Measurements from ENCODE around the gene ADGRF5. TPM values are rescaled to one million over a fixed set of nuclear protein-coding genes. Genes with fewer than 3 reads are reported as not detected.

The ADGRF5 gene, protein sequence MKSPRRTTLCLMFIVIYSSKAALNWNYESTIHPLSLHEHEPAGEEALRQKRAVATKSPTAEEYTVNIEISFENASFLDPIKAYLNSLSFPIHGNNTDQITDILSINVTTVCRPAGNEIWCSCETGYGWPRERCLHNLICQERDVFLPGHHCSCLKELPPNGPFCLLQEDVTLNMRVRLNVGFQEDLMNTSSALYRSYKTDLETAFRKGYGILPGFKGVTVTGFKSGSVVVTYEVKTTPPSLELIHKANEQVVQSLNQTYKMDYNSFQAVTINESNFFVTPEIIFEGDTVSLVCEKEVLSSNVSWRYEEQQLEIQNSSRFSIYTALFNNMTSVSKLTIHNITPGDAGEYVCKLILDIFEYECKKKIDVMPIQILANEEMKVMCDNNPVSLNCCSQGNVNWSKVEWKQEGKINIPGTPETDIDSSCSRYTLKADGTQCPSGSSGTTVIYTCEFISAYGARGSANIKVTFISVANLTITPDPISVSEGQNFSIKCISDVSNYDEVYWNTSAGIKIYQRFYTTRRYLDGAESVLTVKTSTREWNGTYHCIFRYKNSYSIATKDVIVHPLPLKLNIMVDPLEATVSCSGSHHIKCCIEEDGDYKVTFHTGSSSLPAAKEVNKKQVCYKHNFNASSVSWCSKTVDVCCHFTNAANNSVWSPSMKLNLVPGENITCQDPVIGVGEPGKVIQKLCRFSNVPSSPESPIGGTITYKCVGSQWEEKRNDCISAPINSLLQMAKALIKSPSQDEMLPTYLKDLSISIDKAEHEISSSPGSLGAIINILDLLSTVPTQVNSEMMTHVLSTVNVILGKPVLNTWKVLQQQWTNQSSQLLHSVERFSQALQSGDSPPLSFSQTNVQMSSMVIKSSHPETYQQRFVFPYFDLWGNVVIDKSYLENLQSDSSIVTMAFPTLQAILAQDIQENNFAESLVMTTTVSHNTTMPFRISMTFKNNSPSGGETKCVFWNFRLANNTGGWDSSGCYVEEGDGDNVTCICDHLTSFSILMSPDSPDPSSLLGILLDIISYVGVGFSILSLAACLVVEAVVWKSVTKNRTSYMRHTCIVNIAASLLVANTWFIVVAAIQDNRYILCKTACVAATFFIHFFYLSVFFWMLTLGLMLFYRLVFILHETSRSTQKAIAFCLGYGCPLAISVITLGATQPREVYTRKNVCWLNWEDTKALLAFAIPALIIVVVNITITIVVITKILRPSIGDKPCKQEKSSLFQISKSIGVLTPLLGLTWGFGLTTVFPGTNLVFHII (N-terminal part only)
- total RNA-seq (2022; extraction: Qiagen RNA extraction; ENCODE audit: low read depth): not detected in 5 replicates

DNA sequence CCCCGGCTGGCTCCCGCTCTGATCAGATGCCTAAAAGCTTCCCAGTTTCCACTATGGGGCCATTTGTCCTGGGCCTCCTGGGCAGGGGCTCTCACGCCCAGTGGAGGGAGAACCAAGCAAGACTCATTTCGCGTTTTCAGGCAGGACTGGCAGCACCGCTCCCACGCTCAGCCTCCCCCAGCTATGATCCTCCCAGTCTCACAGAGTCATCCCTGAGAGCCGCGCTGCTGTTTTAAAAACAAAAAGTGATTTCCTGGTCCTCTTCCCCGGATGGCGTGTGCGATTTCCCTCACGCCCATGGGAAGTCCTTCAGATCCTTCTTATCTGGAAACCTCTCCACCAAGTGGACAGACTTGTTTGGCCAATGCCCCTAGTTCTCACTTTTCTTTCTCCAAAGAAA is at the start of gene ADGRF5:
TSS of gene ADGRF5 (minus strand) at position 208 of the 400 bp plus-strand sequence. CDS start 15,176 bp downstream, outside the sequence.

Other genes with a start within 250 kb of the ADGRF5 start
- not detected in 5 replicates for gene TDRD6, start 234.1 kb downstream of the ADGRF5 start, total RNA-seq (2022; extraction: Qiagen RNA extraction; ENCODE audit: low read depth)
- 0.05 TPM in 1 of 5 replicates, not detected in the others for gene PLA2G7, start 186.6 kb downstream of the ADGRF5 start, total RNA-seq (2022; extraction: Qiagen RNA extraction; ENCODE audit: low read depth)
- not detected in 5 replicates for gene ANKRD66, start 175.0 kb downstream of the ADGRF5 start, total RNA-seq (2022; extraction: Qiagen RNA extraction; ENCODE audit: low read depth)
- not detected in 5 replicates for gene MEP1A, start 128.5 kb downstream of the ADGRF5 start, total RNA-seq (2022; extraction: Qiagen RNA extraction; ENCODE audit: low read depth)
- 0.05 TPM in 2 of 5 replicates, not detected in the others for gene ADGRF1, start 120.4 kb upstream of the ADGRF5 start, total RNA-seq (2022; extraction: Qiagen RNA extraction; ENCODE audit: low read depth)

Data from A549 treated with DMSO at 1 μM for 4 hours (cell line).